ENCODE results near the gene VAC14. TPM values are rescaled to one million over a fixed set of nuclear protein-coding genes. Genes with fewer than 3 reads are reported as not detected.

Gene VAC14
- total RNA-seq, 1 donor from 2014 or later, result 52.2 TPM

DNA sequence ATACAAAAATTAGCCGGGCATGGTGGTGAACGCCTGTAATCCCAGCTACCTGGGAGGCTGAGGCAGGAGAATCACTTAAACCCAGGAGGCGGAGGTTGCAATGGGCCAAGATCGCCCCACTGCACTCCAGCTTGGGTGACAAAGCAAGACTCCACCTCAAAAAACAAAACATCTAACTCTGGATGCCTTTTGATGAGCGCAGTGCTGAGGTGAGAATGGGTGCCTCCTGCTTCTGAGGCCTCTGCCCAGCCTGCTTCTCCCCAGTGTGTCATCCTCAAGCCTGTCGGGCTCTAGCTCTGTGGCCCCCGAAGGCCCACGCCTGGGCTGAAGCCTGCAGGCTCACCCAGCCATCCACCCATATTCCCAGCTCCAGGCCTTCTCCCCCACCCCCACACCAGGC, 104.6 kb downstream of the VAC14 start:
- peaks cover 66% of the 10 kb centered on the region for H3K4me1 ChIP-seq
- no peak overlapping the region for H3K4me3 ChIP-seq
- peaks cover 11% of the 10 kb centered on the region for H3K36me3 ChIP-seq
- TF ChIP-seq, protein P1, sequence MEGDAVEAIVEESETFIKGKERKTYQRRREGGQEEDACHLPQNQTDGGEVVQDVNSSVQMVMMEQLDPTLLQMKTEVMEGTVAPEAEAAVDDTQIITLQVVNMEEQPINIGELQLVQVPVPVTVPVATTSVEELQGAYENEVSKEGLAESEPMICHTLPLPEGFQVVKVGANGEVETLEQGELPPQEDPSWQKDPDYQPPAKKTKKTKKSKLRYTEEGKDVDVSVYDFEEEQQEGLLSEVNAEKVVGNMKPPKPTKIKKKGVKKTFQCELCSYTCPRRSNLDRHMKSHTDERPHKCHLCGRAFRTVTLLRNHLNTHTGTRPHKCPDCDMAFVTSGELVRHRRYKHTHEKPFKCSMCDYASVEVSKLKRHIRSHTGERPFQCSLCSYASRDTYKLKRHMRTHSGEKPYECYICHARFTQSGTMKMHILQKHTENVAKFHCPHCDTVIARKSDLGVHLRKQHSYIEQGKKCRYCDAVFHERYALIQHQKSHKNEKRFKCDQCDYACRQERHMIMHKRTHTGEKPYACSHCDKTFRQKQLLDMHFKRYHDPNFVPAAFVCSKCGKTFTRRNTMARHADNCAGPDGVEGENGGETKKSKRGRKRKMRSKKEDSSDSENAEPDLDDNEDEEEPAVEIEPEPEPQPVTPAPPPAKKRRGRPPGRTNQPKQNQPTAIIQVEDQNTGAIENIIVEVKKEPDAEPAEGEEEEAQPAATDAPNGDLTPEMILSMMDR (IDR thresholded peaks at IDR 0.05), result no peak
- peak overlapping the region; percentile 60 for H3K27ac ChIP-seq
- no peaks in the 10 kb centered on the region for H3K27me3 ChIP-seq
- DNase-seq (no peak), ATAC-seq (no peak)
- H3K9me3 ChIP-seq, result no peaks in the 10 kb centered on the region
- intact Hi-C loops (cut with DNase I), result no loop called here

DNA sequence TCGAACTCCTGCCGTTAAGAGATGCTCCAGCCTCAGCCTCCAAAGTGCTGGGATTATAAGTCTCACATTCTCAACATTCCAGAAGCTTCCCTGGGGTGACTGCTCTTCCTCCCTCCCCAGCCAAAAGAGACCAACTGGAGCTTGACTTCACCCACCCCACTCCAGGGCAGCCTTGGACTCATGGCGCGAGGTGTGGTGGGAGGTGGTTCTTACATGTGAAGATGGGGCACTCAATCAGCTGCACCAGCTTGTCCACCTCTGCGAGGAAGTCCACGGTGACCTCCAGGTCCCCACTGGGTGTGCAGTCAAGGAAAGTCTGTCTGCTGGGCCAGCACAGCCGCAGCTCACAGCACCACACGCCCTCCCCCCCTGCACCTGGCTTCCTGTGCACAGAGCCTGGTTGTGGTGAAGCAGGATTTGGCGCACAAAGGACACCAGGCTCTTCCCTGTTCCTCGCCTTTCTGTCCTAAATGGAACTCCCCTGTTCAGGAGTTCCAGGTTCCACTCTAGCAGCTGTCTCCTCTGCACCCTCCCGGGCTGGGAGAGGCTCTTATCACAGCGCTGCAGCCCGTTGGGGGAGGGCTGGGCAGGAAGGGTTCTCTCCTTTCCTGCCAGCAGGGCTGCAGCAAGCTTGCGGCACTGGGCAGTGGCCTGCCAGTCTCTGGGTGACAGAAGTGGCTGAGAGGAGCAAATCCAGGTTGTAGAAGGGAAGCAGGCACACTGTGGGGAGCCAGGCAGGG, 105.5 kb downstream of the VAC14 start:
- Histone ChIP-seq H3K4me1 (peaks cover 74% of the 10 kb centered on the region), H3K27me3 (no peaks in the 10 kb centered on the region), H3K9me3 (no peaks in the 10 kb centered on the region), H3K4me3 (no peak overlapping the region), H3K27ac (peak overlapping the region; percentile 60), H3K36me3 (peaks cover 11% of the 10 kb centered on the region)
- TF ChIP-seq, protein P1 (IDR thresholded peaks at IDR 0.05), result no peak
- intact Hi-C loops (cut with DNase I), result no loop called here
- DNase-seq (peak; percentile 86), ATAC-seq (peak; percentile 72)

DNA sequence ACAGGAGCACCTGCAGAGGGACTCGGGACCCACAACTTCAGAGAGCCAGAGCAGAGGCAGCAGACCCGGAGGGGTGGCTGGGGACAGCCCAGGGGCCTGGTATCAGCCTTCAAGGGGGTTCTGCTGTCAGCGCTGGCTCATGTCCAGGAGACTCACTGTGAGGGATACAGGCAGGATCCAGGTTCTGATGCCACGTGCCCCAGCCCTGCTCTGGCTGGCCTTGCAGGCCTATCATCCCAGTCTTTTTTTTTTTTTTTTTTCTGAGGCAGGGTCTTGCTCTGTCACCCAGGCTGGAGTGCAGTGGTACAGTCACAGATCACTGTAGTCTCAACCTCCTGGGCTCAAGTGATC, 106.1 kb downstream of the VAC14 start:
- Histone ChIP-seq H3K36me3 (peaks cover 11% of the 10 kb centered on the region), H3K4me1 (peaks cover 81% of the 10 kb centered on the region), H3K4me3 (no peak overlapping the region), H3K9me3 (no peaks in the 10 kb centered on the region), H3K27me3 (no peaks in the 10 kb centered on the region), H3K27ac (no peak overlapping the region)
- ATAC-seq (no peak), DNase-seq (no peak)
- intact Hi-C loops (cut with DNase I), result no loop called here
- TF ChIP-seq, protein P1 (IDR thresholded peaks at IDR 0.05), result no peak

DNA sequence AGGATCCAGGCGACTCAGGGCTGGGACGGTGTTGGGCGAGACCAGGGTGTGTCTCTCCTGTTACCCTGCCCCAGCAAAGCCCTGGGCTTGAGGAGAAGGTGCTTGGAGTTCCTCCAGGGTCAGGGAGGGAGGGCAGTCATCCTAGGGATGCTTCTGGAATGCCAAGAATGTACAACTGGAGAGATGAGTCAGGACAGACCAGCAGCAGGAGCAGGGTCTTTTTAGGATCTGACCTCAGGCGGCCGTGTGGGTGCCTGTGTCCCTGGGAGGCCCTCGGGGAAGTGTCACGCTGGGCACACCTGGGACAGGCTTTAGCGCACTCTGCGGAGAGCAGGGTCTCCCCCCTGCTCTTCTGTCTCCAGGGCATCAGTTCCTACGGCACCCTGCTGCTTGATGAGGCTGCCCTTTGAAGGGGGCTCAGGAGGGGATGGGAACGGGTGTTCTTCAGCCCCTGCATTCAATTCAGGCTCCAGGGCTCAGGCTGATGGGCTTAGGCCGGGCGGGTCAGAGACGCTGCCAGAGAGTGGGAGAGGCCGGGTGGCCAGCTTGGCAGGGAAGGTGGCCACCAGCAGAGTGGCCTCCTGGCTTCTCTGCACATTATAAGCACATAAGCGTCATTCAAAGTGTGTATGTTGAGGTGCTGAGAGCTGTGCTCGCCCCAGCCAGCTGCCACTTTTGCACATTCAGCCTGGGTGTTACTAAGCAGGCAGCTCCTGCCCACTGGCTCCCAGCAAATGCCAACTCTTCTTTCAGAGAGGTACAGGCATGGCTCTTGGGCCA, 106.7 kb downstream of the VAC14 start:
- TF ChIP-seq, protein P1 (IDR thresholded peaks at IDR 0.05), result no peak
- Histone ChIP-seq H3K27me3 (no peaks in the 10 kb centered on the region), H3K4me1 (peaks cover 86% of the 10 kb centered on the region), H3K27ac (peak overlapping the region; percentile 89), H3K4me3 (no peak overlapping the region), H3K9me3 (no peaks in the 10 kb centered on the region), H3K36me3 (peaks cover 7% of the 10 kb centered on the region)
- DNase-seq, result no peak
- intact Hi-C loops (cut with DNase I), result no loop called here
- ATAC-seq, result no peak

DNA sequence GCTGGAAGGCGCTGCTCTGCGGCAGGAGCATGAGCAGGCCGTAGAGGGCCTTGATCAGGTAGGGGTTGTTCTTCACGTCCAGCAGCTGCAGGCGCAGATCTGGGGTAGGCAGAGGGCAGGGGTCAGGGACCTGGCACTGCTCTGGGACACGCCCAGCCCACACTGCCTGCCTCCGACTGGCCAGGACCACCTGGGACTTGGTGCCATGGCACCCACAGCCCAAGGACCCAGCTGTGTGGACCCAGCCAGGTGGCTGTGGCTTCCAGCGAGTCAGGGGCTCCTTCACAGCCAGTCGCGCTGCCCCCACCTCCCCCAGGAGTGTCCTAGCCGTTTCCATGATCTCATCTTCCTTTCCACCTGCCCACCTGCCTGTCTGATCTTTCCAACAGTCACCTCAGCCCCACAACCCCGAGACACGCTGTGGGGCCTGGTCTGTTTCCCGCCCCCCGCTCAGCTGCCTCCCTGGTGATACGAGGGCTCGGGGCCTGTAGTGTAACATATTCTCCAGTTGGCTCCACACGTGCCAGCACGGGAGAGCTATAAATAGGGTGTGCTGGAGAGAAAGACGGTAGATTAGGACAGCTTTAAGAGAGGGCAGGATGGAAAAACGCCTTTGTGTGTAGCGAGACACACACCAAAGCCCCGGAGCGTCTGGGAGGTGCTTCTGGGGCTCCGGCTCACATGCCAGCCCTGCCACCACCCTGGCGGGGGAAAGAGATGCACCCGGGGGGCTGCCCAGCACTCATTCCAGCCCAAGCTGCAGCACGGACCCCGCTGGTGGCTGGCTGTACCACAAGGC, 107.9 kb downstream of the VAC14 start:
- no peak for ATAC-seq

More for the DNA sequence above, 107.9 kb downstream of the VAC14 start:
- TF ChIP-seq, protein P1 (IDR thresholded peaks at IDR 0.05), result no peak
- H3K9me3 ChIP-seq, result no peaks in the 10 kb centered on the region
- intact Hi-C loops (cut with DNase I), result no loop called here
- H3K4me3 ChIP-seq, result no peak overlapping the region
- H3K36me3 ChIP-seq, result no peaks in the 10 kb centered on the region
- no peaks in the 10 kb centered on the region for H3K27me3 ChIP-seq
- peak overlapping the region; percentile 89 for H3K27ac ChIP-seq
- DNase-seq, result no peak
- peaks cover 97% of the 10 kb centered on the region for H3K4me1 ChIP-seq

Measured in upper lobe of right lung (tissue), 1 donor.